ENCODE data around the gene BHLHA9.

Gene BHLHA9

DNA sequence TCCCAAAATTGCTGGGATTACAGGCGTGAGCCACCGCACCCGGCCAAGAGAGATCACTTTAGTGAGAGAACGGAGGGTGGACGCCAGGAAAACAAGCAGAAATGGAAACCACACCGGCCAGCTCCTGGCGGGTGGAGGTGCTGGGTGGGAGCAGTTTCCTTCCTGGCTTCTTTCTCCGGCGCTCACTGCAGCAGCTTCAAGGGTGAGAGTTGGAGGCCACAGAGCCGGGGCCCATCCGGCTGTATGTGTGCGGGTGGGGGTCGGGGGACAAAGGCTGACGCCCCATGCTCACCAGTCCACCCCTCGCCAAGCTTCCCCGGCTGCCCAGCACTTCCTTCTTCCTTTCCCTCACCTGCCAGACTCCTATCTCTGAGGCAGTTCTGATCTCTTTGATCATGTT is 13.5 kb upstream of the BHLHA9 start:
- FAIRE-seq = no peak

- FAIRE-seq = no peak
Observed at GRCh38 chr17:1260086-1260769, 10.0 kb upstream of the BHLHA9 start.

GRCh38 chr17:1260770-1261161 is 9.5 kb upstream of the BHLHA9 start:
- no peak for FAIRE-seq

DNA sequence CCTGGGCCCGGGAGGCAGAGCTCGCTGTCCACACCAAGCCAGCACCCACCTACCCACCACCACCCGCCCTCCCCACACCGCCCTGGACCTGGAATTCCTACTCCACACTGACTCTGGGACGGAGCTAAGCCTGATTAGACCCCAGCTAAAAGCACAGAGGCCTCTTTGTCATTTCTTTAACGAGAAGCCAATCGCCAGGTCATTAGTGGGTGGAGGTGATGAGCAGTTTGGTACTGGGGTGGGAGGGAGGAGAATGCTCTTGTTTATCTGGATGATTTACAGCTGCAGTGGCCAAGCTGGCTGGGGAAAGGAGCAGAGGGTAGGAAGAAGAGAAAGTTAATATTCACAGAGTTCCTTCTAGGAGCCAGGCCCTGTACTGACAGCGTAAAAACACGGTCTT is 6.0 kb upstream of the BHLHA9 start:
- no peak for FAIRE-seq

- FAIRE-seq = no peak
Observed at GRCh38 chr17:1267471-1267943, 2.7 kb upstream of the BHLHA9 start.

GRCh38 chr17:1271030-1271423 is 783 bp downstream of the BHLHA9 start:
- no peak for FAIRE-seq

- no peak for FAIRE-seq
Observed at GRCh38 chr17:1271441-1271840, 1.2 kb downstream of the BHLHA9 start.

DNA sequence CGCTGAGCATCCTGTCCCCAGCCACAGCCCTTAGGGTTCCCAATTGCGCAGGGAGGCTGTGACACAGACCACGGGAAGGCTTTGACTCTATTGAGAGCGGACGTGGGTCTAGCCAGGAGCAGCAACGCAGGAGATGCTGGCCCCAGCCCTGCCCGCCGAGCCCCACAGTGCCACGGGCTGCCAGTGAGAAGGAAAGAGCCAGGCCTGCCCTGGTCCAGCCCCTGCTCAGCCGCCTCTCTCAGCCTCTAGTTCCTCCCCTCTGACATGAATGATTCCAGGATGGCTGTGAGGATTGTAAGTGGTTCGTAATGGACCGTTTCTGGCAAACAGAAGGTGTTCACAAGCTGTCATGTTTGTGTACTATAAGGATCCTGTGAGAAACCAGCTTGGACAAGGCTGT is 2.5 kb downstream of the BHLHA9 start:
- FAIRE-seq = no peak

GRCh38 chr17:1273492-1274244 is 3.4 kb downstream of the BHLHA9 start:
- FAIRE-seq = no peak

GRCh38 chr17:1274245-1274608 is 4.0 kb downstream of the BHLHA9 start:
- FAIRE-seq = no peak

- FAIRE-seq = no peak
Observed at GRCh38 chr17:1275205-1275961, 5.1 kb downstream of the BHLHA9 start.

DNA sequence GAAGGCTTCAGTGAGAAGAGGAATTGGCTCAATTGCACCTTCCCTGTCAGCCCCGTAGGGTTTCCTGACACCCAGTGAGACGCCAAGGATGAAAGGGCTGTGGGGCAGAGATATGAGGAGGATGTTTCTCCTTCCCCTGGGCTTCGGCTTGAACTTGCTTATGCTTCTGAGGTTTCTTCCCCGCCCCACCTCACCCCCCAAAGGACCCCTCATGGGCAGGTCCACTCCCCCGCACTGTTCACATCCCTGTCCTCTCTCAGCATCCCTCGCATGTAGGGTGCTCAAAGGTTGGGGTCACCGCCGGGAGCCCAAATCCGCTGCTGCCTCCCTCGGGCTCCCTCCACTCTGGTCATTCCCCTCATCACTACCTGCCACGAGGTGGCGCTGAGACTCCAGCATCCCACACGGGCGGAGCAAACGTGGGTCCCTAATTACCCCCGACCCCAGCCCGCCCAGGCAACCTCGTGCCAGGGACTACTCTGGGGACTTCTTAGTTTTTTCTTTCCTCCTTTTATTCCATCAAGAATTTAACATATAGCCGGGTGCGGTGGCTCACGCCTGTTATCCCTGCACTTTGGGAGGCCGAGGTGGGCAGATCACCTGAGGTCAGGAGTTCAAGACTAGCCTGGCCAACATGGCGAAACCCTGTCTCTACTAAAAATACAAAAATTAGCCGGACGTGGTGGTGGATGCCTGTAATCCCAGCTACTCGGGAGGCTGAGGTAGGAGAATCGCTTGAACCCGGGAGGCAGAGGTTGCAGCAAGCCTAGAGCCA is 5.9 kb downstream of the BHLHA9 start:
- FAIRE-seq = no peak

GRCh38 chr17:1280652-1281051 is 10.4 kb downstream of the BHLHA9 start:
- FAIRE-seq = no peak

DNA sequence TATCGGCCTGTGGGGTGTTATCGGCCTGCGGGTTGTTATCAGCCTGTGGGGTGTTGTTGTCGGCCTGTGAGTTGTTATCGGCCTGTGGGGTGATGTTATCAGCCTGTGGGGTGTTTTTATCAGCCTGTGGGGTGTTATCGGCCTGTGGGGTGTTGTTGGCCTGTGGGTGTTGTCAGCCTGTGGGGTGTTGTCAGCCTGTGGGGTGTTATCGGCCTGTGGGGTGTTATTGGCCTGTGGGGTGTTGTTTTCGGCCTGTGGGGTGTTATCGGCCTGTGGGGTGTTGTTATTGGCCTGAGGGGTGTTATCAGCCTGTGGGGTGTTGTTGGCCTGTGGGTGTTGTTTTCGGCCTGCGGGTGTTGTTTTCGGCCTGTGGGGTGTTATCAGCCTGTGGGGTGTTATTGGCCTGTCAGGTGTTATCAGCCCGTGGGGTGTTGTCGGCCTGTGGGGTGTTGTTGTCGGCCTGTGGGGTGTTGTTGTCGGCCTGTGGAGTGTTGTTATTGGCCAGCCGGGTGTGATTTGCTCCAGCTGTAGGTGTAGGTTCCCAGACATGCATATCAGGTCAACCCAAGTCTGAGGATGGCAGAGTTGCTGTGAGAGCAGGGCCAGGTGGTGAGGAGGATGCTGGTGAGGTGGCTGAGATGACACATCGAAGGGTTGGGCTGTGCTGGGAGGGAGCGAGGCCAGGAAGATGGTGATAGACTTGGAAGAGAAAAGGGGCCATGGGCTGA is 16.3 kb downstream of the BHLHA9 start:
- no peak for FAIRE-seq

GRCh38 chr17:1289695-1290094 is 19.5 kb downstream of the BHLHA9 start:
- no peak for FAIRE-seq

DNA sequence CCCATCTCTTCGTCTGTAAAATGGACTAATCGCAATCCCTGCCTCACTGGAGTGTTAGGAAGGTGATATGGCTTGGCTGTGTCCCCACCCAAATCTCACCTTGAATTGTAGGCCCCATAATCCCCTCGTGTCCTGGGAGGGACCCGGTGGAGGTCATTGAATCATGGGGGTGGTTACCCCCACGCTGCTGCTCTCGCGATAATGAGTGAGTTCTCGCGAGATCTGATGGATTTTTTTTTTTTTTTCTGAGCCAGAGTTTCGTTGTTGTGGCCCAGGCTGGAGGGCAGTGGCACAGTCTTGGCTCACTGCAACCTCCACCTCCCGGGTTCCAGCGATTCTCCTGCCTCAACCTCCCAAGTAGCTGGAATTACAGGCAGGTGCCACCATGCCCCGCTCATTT is 20.4 kb downstream of the BHLHA9 start:
- FAIRE-seq = no peak

DNA sequence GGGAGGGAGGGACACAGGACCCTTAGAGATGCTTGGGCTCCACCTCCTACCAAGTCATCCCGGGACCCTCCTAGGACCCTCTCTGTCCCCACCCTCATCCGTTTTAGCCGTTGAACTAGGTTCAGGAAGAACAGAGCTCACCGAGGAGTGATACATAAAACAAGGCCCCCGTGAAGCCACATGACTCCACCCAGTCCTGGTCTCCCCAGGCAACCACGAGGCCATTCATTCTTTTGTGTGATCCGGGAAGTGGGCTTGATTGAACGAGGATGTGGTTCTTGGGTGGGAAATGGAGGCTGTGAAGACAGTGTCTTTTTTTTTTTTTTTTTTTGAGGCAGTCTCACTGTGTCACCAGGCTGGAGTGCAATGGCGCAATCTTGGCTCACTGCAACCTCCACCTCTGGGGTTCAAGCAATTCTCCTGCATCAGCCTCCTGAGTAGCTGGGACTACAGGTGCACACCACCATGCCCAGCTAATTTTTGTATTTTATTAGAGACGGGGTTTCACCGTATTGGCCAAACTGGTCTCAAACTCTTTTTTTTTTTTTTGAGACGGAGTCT is 24.0 kb downstream of the BHLHA9 start:
- FAIRE-seq = no peak

DNA sequence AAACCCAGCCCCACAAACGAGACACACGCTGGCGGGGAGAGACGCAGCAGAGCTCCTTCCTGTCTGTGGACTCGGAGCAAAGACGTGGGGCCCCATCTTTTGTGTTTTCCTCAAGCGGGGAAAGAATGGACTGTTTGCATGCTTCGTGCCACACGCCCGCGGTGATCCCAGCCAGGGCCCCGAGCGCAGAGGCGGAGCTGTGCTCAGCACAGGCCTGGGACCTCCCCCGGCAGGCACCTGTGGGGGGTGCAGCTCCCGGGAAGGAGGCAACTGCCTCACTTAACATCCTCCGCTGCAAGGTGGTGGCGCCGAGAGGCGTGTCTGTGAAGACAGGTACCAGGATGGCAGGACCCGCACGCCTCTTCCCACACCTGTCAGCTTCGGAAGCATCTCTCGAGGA is 28.4 kb downstream of the BHLHA9 start:
- FAIRE-seq = no peak

DNA sequence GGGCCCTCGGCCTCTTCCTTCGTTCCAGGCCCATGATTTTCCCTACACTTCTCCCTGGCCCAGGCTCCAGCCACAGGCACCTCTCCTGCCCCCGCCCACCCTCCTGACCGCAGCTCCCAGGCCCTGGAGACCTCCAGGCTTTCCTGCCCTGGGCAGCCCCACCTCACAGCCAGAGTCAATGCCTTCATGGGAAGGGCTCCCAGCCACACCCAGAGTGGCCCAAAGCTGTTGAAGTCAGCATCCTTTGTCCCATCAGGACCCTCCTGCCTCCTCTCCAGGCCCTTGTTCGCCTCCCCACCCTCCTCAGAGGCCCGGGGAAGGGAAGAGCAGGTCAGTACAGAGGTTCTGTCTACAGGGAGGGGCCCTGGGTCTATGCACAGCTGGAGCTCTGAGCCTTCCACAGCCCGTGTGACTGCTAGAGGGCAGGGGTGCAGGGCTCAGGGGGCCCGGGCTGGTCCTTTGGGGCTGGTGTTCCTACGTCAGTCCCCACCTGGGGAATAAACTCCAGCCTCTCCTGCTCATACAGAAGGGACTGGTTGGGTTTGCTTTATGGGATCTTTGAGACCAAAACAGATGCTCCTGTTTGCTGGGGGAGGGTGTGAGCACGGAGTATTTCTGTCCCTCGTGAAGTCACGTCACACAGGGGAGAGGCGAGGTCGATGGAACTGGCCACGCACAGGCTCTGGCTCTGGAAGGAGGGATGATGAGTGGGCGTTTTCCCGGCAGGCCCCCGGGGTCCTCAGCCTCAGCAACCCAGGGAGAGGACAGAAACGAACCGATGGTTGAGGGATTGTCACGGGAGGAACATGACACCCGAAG is 29.5 kb downstream of the BHLHA9 start:
- FAIRE-seq = no peak

DNA sequence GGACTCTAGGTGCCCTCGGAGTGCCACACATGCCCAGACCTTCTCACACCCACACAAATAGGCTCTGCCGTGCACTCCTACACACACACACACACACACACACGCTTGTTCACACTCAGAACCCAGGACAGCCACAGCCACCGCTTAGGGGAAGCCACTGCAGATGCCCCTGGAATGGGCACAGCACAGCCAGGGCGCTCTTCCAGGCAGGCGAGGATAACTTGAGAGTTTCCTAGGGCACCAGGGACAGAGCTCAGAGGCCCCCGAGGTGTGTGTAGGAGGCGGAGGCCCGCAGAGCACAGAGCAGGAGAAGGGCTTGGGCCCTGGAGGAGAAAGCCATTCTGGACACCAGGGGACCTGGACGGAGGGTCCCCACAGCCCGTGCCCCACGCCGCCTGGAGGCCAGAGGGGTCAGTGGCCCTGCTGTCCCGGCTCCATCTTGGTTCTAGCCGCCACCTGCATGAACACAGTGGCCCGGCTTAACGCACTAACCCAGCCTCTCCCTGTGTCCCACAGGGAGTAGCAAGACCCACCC is 30.2 kb downstream of the BHLHA9 start:
- no peak for FAIRE-seq

- no peak for FAIRE-seq
Observed at GRCh38 chr17:1301546-1301945, 31.3 kb downstream of the BHLHA9 start.

Measured in A204.1 (cell line).